Mesendoderm (in vitro differentiated cells): Measurements from ENCODE around the gene SPI1.

Experiments
- DNase-seq: peaks from one replicate; pipeline ENCODE4 v3.0.0; 2013
- H2AK5ac ChIP-seq: 2 replicates; pipeline ENCODE4 v1.6.1; 2013; ENCODE audit warnings: low read length, inconsistent platforms
- H2BK120ac ChIP-seq: 2 replicates; pipeline ENCODE4 v1.6.1; 2013; ENCODE audit warnings: low read depth, mild to moderate bottlenecking, low read length, moderate library complexity, mixed read lengths
- H2BK15ac ChIP-seq: replicated peaks from 2 replicates; pipeline ENCODE4 v1.6.1; 2013; ENCODE audit warnings: low read depth, mild to moderate bottlenecking, moderate library complexity
- H2BK5ac ChIP-seq: 2 replicates; pipeline ENCODE4 v1.6.1; 2013; ENCODE audit warnings: low read length, inconsistent platforms
- H3K18ac ChIP-seq: 2 replicates; pipeline ENCODE4 v1.6.1; 2013; ENCODE audit warnings: mild to moderate bottlenecking, low read length, mixed read lengths
- H3K23ac ChIP-seq: one replicate; pipeline ENCODE4 v1.6.1; 2013; ENCODE audit warnings: low read length
- H3K27ac ChIP-seq: 2 replicates; pipeline ENCODE4 v1.5.1; 2013; ENCODE audit warnings: low read depth, mild to moderate bottlenecking, inconsistent platforms, low read length, moderate library complexity
- H3K27me3 ChIP-seq: 2 replicates; pipeline ENCODE4 v1.6.1; 2013; ENCODE audit warnings: low read length, control low read depth, mild to moderate bottlenecking, inconsistent platforms; ENCODE audit not compliant: insufficient read depth, poor library complexity
- H3K36me3 ChIP-seq: 2 replicates; pipeline ENCODE4 v1.6.1; 2013; ENCODE audit warnings: low read length, inconsistent platforms; ENCODE audit not compliant: control insufficient read depth, insufficient read depth
- H3K4ac ChIP-seq: one replicate; pipeline ENCODE4 v1.6.1; 2013; ENCODE audit warnings: low read depth, mild to moderate bottlenecking, low read length, moderate library complexity
- H3K4me1 ChIP-seq: 2 replicates; pipeline ENCODE4 v1.6.1; 2013; ENCODE audit warnings: low read depth, low read length, inconsistent platforms; ENCODE audit not compliant: control insufficient read depth
- H3K4me2 ChIP-seq: 2 replicates; pipeline ENCODE4 v1.6.1; 2013; ENCODE audit warnings: low read length
- H3K4me3 ChIP-seq: 2 replicates; pipeline ENCODE4 v1.5.1; 2013; ENCODE audit warnings: mild to moderate bottlenecking, low read length
- H3K56ac ChIP-seq: one replicate; pipeline ENCODE4 v1.6.1; 2013; ENCODE audit warnings: low read length
- H3K79me1 ChIP-seq: 2 replicates; pipeline ENCODE4 v1.6.1; 2013; ENCODE audit warnings: low read length, inconsistent platforms
- H3K79me2 ChIP-seq: 2 replicates; pipeline ENCODE4 v1.6.1; 2013; ENCODE audit warnings: mild to moderate bottlenecking, low read length; ENCODE audit not compliant: control insufficient read depth, insufficient read depth
- H3K9ac ChIP-seq: 2 replicates; pipeline ENCODE4 v1.6.1; 2013; ENCODE audit warnings: low read length, inconsistent platforms
- H4K5ac ChIP-seq: one replicate; pipeline ENCODE4 v1.6.1; 2013; ENCODE audit warnings: low read length
- H4K8ac ChIP-seq: one replicate; pipeline ENCODE4 v1.6.1; 2013; ENCODE audit warnings: low read depth, mild to moderate bottlenecking, control low read depth, low read length, moderate library complexity
- WGBS: extraction: QIAGEN DNeasy Blood & Tissue Kit; methylation state at CpG from one replicate; pipeline ENCODE4 v1.1.7; 2013; ENCODE audit warnings: low lambda C conversion rate, missing lambda C conversion rate; ENCODE audit not compliant: insufficient coverage; ENCODE audit errors: extremely low coverage; 5-methylcytosine and 5-hydroxymethylcytosine counted together

SPI1 gene

GRCh38 chr11:47407746-47408590 lies 29.6 kb upstream of the SPI1 start, which contains the start of gene SLC39A13:
TSS of gene SLC39A13 (plus strand) at chr11:47408590. CDS start at chr11:47410095, 1,505 bp downstream.
- DNase-seq: peak; percentile 97
- H3K4ac ChIP-seq: peak within 1 kb of the TSS; percentile 49
- H3K56ac ChIP-seq: peak within 1 kb of the TSS; percentile 100
- peak within 1 kb of the TSS; percentile 92 for H3K4me3 ChIP-seq
- peak within 1 kb of the TSS; percentile 98 for H3K4me2 ChIP-seq
- no CpG with 5 or more reads among the region's 70 CpGs for WGBS
- no peaks in the 10 kb centered on the region for H3K36me3 ChIP-seq
- H3K4me1 ChIP-seq: peaks cover 5% of the 10 kb centered on the region
- peak within 1 kb of the TSS; percentile 96 for H2AK5ac ChIP-seq
- no peak within 1 kb of the TSS for H2BK15ac ChIP-seq
- H2BK5ac ChIP-seq: peak within 1 kb of the TSS; percentile 44
- H3K27me3 ChIP-seq: no peaks in the 10 kb centered on the region
- peak within 1 kb of the TSS; percentile 86 for H3K27ac ChIP-seq
- no peak within 1 kb of the TSS for H4K8ac ChIP-seq
- no peaks in the 10 kb centered on the region for H3K79me2 ChIP-seq
- H3K9ac ChIP-seq: peak within 1 kb of the TSS; percentile 98
- H3K79me1 ChIP-seq: peaks cover 4% of the 10 kb centered on the region
- H3K18ac ChIP-seq: peak within 1 kb of the TSS; percentile 62
- peak within 1 kb of the TSS; percentile 49 for H4K5ac ChIP-seq
- peak within 1 kb of the TSS; percentile 29 for H3K23ac ChIP-seq
- H2BK120ac ChIP-seq: no peak within 1 kb of the TSS

DNA sequence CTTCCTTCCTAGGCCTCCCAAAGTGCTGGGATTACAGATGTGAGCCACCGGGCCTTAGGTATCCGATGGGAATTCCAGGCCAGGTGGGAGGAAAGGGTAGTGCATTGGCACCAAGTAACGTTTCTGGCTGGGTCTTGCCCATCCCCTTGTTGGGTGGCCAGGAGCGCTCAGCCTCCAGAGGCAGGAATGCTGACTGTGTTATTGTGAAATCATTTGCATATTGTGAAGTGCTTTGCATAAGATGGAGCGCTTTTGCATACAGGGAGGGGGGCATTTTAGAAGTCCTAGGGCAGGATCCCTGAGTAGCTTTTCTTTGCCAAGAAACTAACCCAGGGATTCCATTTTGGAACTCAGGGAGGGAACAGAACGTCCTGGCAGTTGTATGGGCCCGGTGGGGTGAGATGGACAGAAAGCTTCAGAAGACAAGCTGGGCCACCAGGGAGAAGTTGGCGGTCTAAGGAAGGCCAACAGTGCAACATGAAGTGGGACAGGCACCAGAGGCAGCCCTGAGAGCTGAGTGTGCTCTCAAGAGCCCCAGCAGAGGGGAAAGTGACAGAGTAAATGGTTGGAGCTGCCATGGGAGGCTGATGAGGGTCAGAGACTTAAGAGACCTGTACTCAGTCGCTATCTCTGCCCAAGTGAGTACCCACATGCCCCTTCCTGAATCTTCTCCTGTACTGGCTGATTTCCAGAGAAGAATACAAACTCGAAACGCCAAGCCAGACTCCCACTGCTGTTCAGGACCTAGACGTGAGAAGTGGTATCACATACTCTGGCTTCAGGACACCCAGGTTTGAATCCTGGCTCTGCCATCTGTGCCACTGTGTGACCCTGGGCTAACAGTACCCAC lies 28.8 kb upstream of the SPI1 start:
- Histone ChIP-seq H3K23ac (no peak overlapping the region), H4K5ac (no peak overlapping the region), H3K79me2 (no peaks in the 10 kb centered on the region), H3K27ac (peak overlapping the region; percentile 86), H3K4me1 (peaks cover 5% of the 10 kb centered on the region), H3K27me3 (no peaks in the 10 kb centered on the region), H2AK5ac (no peak overlapping the region), H3K56ac (peak overlapping the region; percentile 85), H3K79me1 (peaks cover 4% of the 10 kb centered on the region), H3K18ac (no peak overlapping the region), H3K4me2 (peak overlapping the region; percentile 65), H3K9ac (peak overlapping the region; percentile 75), H2BK5ac (peak overlapping the region; percentile 0), H3K36me3 (no peaks in the 10 kb centered on the region), H2BK120ac (no peak overlapping the region), H3K4ac (peak overlapping the region; percentile 49), H3K4me3 (peak overlapping the region; percentile 42), H2BK15ac (no peak overlapping the region), H4K8ac (no peak overlapping the region)
- WGBS: no CpG with 5 or more reads among the region's 12 CpGs
- DNase-seq: peak; percentile 60

DNA sequence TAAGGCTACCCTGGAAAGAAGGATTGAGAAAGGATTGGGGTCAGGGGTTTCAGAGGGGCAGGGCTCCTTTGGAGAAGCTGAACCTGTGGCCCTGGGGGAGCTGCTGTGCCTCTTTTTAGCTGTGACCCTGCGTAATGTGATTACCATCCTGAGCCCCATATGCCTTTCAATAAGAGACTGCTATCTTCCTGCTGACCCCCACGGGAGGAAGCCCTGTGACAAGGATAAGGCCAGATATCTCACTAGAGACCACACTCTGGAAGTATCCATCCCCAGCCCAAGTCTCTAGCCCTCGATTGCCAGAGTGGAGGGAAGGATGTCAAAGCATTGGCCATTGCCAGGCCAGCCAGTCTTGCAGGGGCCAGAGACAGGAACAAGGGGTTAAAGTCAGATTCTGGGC lies 25.2 kb upstream of the SPI1 start:
- Histone ChIP-seq H3K36me3 (no peaks in the 10 kb centered on the region), H2BK5ac (peak overlapping the region; percentile 16), H2AK5ac (no peak overlapping the region), H3K27ac (no peak overlapping the region), H3K56ac (peak overlapping the region; percentile 53), H3K4ac (no peak overlapping the region), H2BK15ac (no peak overlapping the region), H4K8ac (no peak overlapping the region), H3K4me3 (no peak overlapping the region), H3K79me2 (no peaks in the 10 kb centered on the region), H4K5ac (no peak overlapping the region), H3K9ac (no peak overlapping the region), H3K4me1 (peaks cover 5% of the 10 kb centered on the region), H3K4me2 (no peak overlapping the region), H3K27me3 (no peaks in the 10 kb centered on the region), H3K18ac (no peak overlapping the region), H3K23ac (no peak overlapping the region), H3K79me1 (no peaks in the 10 kb centered on the region), H2BK120ac (no peak overlapping the region)
- no CpG with 5 or more reads among the region's 3 CpGs for WGBS
- DNase-seq: no peak

DNA sequence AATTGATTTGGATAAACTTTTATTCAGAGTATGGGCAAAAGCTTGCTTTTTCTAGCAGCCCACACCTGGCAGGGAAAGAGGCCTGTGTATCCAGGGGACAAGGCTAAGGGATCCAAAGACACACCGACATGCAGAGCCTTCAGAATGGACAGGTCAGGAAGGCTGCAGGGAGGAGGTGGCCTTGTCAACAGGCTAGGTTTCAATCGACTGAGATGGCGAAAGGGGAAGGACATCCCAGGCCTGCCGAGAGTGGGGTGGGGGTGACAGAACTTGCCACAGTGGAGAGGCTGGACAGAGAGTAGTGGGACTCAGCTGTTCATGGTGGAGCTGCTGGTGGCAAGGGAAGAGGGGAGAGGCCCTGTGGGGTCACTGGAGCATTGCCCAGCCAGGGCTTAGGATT lies 24.8 kb upstream of the SPI1 start:
- Histone ChIP-seq H3K79me1 (no peaks in the 10 kb centered on the region), H3K36me3 (no peaks in the 10 kb centered on the region), H4K8ac (no peak overlapping the region), H3K18ac (no peak overlapping the region), H3K9ac (no peak overlapping the region), H3K4me3 (no peak overlapping the region), H3K4ac (no peak overlapping the region), H3K27me3 (no peaks in the 10 kb centered on the region), H3K27ac (no peak overlapping the region), H2BK120ac (no peak overlapping the region), H4K5ac (no peak overlapping the region), H3K4me1 (peaks cover 8% of the 10 kb centered on the region), H3K4me2 (no peak overlapping the region), H3K23ac (no peak overlapping the region), H2AK5ac (no peak overlapping the region), H3K56ac (peak overlapping the region; percentile 0), H3K79me2 (no peaks in the 10 kb centered on the region), H2BK5ac (no peak overlapping the region), H2BK15ac (no peak overlapping the region)
- WGBS: no CpG with 5 or more reads among the region's 4 CpGs
- no peak for DNase-seq

GRCh38 chr11:47400768-47401279 lies 22.5 kb upstream of the SPI1 start:
- no peak overlapping the region for H3K9ac ChIP-seq
- no peaks in the 10 kb centered on the region for H3K27me3 ChIP-seq
- H2AK5ac ChIP-seq: no peak overlapping the region
- no peaks in the 10 kb centered on the region for H3K79me1 ChIP-seq
- peak overlapping the region; percentile 81 for H3K27ac ChIP-seq
- WGBS: no CpG with 5 or more reads among the region's 8 CpGs
- H2BK5ac ChIP-seq: peak overlapping the region; percentile 73
- peaks cover 9% of the 10 kb centered on the region for H3K4me1 ChIP-seq
- peak overlapping the region; percentile 47 for H3K56ac ChIP-seq
- no peak overlapping the region for H3K4me3 ChIP-seq
- no peak overlapping the region for H2BK15ac ChIP-seq
- H3K79me2 ChIP-seq: no peaks in the 10 kb centered on the region
- peak; percentile 72 for DNase-seq
- H3K4me2 ChIP-seq: no peak overlapping the region
- no peak overlapping the region for H3K23ac ChIP-seq
- H3K36me3 ChIP-seq: no peaks in the 10 kb centered on the region
- no peak overlapping the region for H3K18ac ChIP-seq
- no peak overlapping the region for H4K5ac ChIP-seq
- H4K8ac ChIP-seq: no peak overlapping the region
- no peak overlapping the region for H2BK120ac ChIP-seq
- H3K4ac ChIP-seq: no peak overlapping the region
